Esophagus squamous epithelium (tissue), 4 donors: ENCODE results near the gene ADAMTS9.

Experiments
- CTCF ChIP-seq, 6 experiments: fragments of 450-650 bp in 4 of 6; fragments of 200-600 bp in 2 of 6; sonication (generic) in 2 of 6; IDR thresholded peaks; one replicate each; pipeline ENCODE4 v1.5.1; 2016 to 2019; ENCODE audit warnings: antibody characterized with exemption in 6 of 6, mild to moderate bottlenecking in 4 of 6, moderate library complexity in 4 of 6
- POLR2A ChIP-seq, 4 donors: fragments of 450-650 bp; IDR thresholded peaks; one replicate each; pipeline ENCODE4 v1.6.1; 2017; ENCODE audit warnings: antibody characterized with exemption in 4 of 4, mild to moderate bottlenecking in 4 of 4, moderate library complexity in 3 of 4

GRCh38 chr3:64473466-64473865 lies 214.3 kb downstream of the ADAMTS9 start:
- no peak for TF ChIP-seq CTCF (IDR thresholded peaks at IDR 0.05)
- no peak for TF ChIP-seq POLR2A (IDR thresholded peaks at IDR 0.05)
